GM19324 (cell line): Measurements from ENCODE around the gene IRS2.
A peak's percentile ranks its signal among the peaks of the same experiment; 100 is the strongest.
"Not testable (repeated sequence)": the region's sequence is repeated elsewhere in the genome, so short reads cannot be mapped to it uniquely, and the experiment has no call there.

Experiments used
- ATAC-seq: cut with Tn5 transposase; IDR thresholded peaks from one replicate; pipeline ENCODE4 v1.9.1; 2021; ENCODE audit warnings: mild to moderate bottlenecking, moderate library complexity; ENCODE audit not compliant: unreplicated experiment, low FRiP score

The IRS2 gene, protein sequence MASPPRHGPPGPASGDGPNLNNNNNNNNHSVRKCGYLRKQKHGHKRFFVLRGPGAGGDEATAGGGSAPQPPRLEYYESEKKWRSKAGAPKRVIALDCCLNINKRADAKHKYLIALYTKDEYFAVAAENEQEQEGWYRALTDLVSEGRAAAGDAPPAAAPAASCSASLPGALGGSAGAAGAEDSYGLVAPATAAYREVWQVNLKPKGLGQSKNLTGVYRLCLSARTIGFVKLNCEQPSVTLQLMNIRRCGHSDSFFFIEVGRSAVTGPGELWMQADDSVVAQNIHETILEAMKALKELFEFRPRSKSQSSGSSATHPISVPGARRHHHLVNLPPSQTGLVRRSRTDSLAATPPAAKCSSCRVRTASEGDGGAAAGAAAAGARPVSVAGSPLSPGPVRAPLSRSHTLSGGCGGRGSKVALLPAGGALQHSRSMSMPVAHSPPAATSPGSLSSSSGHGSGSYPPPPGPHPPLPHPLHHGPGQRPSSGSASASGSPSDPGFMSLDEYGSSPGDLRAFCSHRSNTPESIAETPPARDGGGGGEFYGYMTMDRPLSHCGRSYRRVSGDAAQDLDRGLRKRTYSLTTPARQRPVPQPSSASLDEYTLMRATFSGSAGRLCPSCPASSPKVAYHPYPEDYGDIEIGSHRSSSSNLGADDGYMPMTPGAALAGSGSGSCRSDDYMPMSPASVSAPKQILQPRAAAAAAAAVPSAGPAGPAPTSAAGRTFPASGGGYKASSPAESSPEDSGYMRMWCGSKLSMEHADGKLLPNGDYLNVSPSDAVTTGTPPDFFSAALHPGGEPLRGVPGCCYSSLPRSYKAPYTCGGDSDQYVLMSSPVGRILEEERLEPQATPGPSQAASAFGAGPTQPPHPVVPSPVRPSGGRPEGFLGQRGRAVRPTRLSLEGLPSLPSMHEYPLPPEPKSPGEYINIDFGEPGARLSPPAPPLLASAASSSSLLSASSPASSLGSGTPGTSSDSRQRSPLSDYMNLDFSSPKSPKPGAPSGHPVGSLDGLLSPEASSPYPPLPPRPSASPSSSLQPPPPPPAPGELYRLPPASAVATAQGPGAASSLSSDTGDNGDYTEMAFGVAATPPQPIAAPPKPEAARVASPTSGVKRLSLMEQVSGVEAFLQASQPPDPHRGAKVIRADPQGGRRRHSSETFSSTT (N-terminal part only)

GRCh38 chr13:109786457-109787134, at the start of gene IRS2:
IRS2 (minus strand) TSS chr13:109786583; CDS start chr13:109786053, 530 bp downstream.
- ATAC-seq: peak; percentile 99

GRCh38 chr13:109834973-109835720, 48.8 kb upstream of the IRS2 start:
- ATAC-seq: no peak

DNA sequence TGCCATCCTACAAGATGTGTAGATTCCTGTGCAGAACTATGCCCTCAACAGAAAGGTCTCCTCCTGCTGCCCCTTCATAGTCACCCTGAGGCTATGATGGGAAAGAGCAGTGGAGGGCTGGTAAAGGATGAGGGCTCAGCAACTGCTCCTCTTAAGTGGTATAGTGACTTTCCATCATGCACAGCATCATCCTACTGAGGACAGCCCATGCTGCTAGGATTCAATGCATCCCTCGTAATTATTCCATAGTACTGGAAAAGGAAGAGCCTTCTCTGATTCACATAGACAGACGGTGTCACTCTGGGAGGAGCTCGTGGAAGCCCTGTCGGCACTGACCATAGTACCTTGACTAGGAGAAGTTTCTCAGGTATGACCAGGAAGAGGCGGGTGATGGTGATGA, 47.6 kb upstream of the IRS2 start:
- ATAC-seq: no peak

GRCh38 chr13:109833071-109833470, 46.7 kb upstream of the IRS2 start:
- ATAC-seq: no peak

DNA sequence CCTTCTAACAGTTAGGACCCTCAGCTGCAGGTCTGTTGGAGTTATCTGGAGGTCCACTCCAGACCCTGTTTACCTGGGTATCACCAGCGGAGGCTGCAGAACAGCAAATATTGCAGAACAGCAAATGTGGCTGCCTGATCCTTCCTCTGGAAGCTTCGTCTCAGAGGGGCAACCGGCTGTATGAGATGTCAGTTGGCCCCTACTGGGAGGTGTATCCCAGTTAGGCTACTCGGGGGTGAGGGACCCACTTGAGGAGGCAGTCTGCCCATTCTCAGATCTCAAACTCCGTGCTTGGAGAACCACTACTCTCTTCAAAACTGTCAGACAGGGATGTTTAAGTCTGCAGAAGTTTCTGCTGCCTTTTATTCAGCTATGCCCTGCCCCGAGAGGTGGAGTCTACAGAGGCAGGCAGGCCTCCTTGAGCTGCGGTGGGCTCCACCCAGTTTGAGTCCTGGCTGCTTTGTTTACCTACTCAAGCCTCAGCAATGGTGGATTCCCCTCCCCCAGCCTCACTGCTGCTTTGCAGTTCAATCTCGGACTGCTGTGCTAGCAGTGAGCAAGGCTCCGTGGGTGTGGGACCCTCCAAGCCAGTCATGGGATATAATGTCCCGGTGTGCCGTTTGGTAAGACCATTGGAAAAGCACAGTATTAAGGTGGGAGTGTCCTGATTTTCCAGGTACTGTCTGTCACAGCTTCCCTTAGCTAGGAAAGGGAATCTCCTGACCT, 42.4 kb upstream of the IRS2 start:
- ATAC-seq: not testable (repeated sequence)

DNA sequence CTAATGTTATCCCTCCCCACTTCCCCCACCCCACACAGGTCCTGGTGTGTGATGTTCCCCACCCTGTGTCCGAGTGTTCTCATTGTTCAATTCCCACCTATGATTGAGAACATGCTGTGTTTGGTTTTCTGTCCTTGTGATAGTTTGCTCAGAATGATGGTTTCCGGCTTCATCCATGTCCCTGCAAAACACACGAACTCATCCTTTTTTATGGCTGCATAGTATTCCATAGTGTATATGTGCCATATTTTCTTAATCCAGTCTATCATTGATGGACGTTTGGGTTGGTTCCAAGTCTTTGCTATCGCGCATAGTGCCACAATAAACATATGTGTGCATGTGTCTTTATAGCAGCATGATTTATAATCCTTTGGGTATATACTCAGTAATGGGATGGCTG, 36.8 kb upstream of the IRS2 start:
- not testable (repeated sequence) for ATAC-seq

DNA sequence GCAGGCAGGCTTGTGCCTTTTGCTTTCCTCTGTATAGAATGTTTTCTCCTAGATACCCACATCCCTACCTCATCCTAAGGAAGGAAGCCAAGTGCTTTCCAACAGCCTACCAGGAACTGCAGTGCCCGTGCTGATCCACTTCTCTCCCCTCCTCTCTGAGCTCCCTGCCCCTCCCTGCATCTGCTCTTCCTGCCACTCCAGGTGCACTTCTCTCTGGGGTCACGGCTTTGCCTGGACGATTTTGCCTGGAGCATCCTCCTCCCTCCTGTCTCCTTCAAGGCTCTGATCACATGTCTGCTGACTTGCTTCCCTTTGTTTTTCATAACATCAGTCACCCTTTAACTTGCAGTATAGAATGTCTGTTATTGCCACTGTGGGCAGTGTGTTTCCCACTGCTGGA, 34.7 kb upstream of the IRS2 start:
- ATAC-seq: no peak

- ATAC-seq: no peak
Observed at GRCh38 chr13:109819874-109820273, 33.5 kb upstream of the IRS2 start.

GRCh38 chr13:109818886-109819285, 32.5 kb upstream of the IRS2 start:
- no peak for ATAC-seq

DNA sequence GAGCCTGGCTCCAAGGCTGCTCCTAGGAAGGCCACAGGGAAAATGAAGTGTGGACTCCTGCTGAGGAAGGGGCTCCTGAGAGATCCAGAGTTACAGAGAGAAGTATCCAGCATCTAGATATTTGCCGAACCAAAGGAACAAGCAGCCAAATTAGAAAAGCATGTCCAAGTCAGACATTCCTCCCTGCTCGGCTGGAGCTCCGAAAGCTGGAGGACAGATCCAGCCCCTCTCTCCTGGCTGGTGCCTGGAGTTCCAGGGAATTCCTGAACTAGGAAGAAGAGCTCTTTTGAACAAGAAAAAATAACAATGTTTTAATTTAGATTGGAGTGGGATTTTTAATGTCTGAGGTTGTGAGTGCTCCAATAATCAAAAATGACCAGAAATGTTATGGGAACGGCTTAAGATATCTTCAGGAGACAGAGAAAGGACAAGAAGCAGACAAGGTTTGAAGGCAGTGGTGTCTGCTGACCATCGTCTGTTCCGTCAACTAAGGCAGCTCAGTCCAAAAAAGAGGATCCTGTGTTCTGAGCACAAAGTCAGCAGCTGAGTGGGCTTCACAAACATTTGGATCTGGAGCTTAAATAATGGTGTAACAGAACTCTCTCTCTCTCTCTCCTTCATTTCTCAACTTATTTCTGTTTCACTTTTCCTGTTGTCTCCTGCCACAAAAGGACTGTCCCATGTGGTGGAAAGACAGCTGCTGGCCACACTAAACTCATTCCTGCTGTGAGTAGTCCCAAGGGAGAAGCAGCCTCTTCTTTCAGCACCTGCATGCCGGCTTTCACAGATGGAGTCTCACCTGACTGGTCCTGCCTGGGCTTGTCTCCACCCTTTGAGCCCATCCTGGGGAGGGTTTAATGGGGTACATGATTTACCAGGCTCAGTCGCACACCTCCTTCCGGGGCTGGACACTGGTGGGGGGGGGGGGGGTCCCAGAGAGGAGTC, 31.5 kb upstream of the IRS2 start:
- no peak for ATAC-seq

GRCh38 chr13:109816808-109817203, 30.4 kb upstream of the IRS2 start:
- ATAC-seq: no peak

DNA sequence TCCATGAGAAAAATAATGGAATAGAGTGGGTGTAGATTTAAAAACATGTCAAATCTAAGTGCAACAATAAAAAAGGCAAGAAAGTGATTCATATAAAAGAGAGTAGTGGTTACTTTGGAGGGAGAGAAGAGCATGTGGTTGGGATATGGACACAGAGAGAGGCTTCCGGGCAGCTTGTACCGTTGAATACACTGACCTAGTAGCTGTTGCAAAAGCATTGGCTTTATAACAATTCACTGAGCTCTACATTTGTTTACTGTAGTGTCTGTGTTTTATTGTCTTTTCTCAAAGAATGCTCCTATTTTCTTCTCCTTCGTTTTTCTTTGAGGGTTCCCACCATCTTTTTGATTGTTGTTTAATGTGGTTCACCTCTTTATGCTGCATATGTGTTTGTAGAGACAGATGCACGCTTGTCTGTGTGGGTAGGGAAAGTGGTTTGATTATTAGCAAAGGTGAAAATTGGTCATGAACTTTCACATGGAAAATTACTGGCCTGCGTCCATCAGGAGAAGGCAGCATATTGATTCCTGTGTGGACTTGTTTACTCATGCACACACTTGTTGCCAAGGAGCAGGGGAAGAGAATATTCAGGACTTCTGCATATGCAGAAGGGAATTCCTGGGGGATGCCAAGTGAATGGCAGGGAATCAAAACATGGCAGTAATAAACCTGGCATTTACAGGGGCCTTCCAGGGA, 29.9 kb upstream of the IRS2 start:
- ATAC-seq: no peak

GRCh38 chr13:109815651-109816050, 29.3 kb upstream of the IRS2 start:
- no peak for ATAC-seq

GRCh38 chr13:109813663-109814062, 27.3 kb upstream of the IRS2 start:
- no peak for ATAC-seq

- no peak for ATAC-seq
Observed at GRCh38 chr13:109812382-109812781, 26.0 kb upstream of the IRS2 start.

DNA sequence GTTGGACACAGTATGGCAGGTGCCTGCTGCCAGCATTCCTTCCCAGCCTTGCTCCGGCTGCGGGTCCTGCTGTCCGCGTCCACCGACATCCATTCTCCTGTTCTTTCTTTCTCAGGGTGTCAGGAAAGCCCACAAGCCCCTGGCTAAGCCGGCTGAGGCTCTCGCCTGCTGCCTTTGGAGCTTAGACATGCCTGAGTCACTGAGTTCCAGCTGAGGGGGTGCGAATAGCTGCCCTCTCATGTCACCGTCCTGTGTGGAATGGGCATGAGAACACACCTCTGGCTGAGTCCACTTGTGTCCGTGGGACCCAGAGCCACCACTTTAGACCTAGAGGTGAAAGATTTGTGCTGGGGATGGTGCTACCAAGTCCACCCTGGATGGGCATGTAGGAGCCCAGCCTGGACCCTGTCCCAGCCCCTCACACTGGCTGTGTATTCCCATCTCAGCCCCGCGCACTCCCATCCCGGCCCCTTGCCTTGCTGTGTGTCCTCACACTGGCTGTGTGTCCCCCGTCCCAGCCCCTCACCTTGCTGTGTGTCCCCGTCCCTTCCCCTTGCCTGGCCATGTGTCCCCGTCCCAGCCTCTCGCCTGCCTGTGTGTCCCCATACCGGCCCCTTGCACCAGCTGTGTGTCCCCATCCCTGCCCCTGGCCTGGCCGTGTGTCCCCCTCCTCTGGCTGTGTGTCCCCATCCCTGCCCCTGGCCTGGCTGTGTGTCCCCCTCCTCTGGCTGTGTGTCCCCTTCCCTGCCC, 24.6 kb upstream of the IRS2 start:
- no peak for ATAC-seq
